ENCODE data around the gene CAPSL.

Gene CAPSL

GRCh38 chr5:35960328-35960727 lies 21.9 kb upstream of the CAPSL start:
- TF ChIP-seq CTCF (conservative IDR thresholded peaks at IDR 0.05), result no peak
- no peak overlapping the region for H3K27ac ChIP-seq

- no peak overlapping the region for H3K27ac ChIP-seq
- no peak for TF ChIP-seq CTCF (conservative IDR thresholded peaks at IDR 0.05)
Measured at GRCh38 chr5:35956429-35956828, 18.0 kb upstream of the CAPSL start.

- no peak overlapping the region for H3K27ac ChIP-seq
- TF ChIP-seq CTCF (conservative IDR thresholded peaks at IDR 0.05), result no peak
Measured at GRCh38 chr5:35954175-35954574, 15.8 kb upstream of the CAPSL start.

- no peak for TF ChIP-seq CTCF (conservative IDR thresholded peaks at IDR 0.05)
Measured at GRCh38 chr5:35947085-35947484, 8.7 kb upstream of the CAPSL start.

GRCh38 chr5:35939639-35940038 lies 1.2 kb upstream of the CAPSL start:
- TF ChIP-seq CTCF (conservative IDR thresholded peaks at IDR 0.05), result peak; percentile 17; the same call in 1 of the 2 replicates
- no peak overlapping the region for H3K27ac ChIP-seq

More at GRCh38 chr5:35947085-35947484, 8.7 kb upstream of the CAPSL start:
- no peak overlapping the region for H3K27ac ChIP-seq

- no peak overlapping the region for H3K27ac ChIP-seq
- TF ChIP-seq CTCF (conservative IDR thresholded peaks at IDR 0.05), result peak; percentile 82
Measured at GRCh38 chr5:35926389-35927051, 11.9 kb downstream of the CAPSL start.

- H3K27ac ChIP-seq, result no peak overlapping the region
- TF ChIP-seq CTCF (conservative IDR thresholded peaks at IDR 0.05), result peak; percentile 96
Measured at GRCh38 chr5:35924950-35925722, 13.3 kb downstream of the CAPSL start.
